NCI-H1436 treated with DMSO at 0.1 percent for 48 hours (cell line): ENCODE measurements around the gene SDC1.

Experiments
- DNase-seq: peaks from one replicate; lab custom pipeline; 2025; lab: John Stamatoyannopoulos, UW

The SDC1 gene

DNA sequence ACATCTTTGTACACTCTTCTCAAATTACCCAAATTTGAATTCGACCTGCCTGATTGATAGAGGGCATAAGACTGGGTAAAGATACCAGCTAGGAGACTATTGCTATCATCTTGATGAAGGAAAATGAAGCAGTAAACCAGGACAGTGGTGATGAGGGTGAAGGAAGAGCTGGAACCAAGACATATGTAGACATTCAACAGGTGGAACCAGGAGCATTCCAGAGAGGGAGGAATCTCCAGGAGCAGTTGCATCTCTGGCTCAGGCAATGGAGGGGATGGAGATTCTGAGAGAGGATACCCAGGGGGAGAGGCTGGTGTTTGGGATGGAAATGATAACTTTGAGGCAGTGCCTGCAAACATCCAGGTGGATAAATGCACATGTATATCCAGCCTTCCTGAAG, 41.6 kb downstream of the SDC1 start:
- DNase-seq = no peak

DNA sequence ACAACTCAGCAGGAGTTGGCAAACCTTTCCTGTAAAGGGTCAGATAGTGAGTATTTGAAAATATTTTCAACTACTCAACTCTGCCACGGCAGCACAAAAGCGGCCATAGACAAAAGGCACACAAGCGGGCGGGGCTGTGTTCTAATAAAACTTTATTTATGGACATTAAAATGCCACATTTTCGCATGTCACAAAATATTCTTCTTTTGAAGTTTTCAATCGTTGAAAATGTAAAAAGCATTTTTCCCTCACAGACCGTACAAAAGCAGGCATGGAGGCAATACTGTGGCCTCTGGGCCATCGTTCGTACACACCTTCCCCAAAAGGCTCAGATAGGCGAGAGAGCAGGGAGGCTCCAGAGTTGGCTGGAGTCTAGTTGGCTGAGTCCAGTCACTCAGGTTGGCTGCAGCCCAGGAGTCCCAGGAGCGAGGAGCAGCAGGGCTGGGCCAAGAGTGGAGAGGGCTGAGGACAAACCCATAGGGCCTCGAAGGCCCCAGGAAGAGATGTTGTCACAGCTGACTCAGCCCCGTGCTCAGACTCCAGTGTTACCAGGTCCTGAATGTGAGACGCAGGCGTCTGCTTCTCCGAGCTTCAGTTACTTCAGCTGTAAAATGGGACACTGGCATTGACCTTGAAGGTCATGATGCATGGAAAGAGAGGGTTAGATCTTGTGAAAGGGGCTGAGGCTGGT, 42.5 kb downstream of the SDC1 start:
- no peak for DNase-seq

DNA sequence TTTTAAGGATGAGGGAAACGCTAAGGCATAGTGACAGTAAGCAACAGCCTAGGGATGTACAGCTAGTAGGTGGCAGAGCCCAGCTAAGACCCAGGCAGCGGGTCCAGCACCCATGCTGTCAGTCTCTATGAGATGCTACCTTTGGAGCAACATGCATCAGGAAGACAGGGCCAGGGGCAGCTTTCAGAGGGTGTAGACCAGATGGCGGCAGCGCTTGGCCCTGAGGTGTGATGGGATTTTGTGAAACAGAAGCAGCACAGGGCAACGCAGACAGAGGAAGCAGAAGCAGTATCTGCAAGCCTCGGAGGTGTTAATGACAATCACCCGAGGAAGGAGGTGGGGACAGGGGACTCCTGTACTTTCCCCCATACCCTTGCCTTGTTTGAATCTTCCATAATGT, 43.2 kb downstream of the SDC1 start:
- DNase-seq = no peak

DNA sequence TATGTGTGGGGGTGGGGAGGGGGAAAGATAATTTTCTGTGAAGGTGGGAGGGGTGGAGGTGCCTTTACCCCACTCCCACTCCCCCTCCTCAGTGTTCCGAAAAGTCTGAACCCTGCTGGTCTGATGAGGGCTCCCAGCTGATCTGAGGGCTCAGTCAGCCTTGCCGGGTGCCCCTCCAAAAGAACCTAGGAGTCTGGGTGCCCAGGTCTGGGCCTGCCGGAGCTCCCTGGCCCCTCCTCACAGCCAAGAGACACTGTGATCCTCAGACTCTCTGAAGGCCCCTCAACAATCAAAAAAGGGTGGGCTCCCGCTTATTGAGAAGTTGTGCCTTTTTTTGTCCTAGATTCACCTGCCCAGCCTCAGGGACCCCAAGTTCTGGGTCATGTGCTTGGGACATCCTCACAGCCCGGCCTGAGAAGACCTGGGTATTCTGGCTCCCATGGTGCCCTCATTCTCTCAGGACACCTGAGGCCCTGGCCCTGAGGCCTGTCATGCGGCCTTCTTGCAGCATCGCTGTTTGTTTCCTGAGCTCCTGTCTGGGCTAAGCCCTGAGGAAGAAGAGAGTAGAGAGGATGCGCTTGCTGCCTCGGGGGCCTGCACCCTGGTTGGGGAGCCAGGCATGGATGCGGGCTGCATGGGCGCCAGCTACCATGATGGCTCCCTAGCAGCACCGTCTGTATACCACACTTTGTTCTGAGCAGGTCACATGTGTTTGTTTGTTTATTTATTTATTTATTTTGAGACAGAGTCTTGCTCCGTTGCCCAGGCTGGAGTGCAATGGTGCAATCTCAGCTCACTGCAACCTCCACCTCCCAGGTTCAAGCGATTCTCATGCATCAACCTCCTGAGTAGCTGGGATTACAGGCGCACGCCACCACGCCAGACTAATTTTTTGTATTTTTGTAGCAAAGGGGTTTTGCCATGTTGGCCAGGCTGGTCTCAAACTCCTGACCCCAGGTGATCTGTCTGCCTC, 44.0 kb downstream of the SDC1 start:
- no peak for DNase-seq

DNA sequence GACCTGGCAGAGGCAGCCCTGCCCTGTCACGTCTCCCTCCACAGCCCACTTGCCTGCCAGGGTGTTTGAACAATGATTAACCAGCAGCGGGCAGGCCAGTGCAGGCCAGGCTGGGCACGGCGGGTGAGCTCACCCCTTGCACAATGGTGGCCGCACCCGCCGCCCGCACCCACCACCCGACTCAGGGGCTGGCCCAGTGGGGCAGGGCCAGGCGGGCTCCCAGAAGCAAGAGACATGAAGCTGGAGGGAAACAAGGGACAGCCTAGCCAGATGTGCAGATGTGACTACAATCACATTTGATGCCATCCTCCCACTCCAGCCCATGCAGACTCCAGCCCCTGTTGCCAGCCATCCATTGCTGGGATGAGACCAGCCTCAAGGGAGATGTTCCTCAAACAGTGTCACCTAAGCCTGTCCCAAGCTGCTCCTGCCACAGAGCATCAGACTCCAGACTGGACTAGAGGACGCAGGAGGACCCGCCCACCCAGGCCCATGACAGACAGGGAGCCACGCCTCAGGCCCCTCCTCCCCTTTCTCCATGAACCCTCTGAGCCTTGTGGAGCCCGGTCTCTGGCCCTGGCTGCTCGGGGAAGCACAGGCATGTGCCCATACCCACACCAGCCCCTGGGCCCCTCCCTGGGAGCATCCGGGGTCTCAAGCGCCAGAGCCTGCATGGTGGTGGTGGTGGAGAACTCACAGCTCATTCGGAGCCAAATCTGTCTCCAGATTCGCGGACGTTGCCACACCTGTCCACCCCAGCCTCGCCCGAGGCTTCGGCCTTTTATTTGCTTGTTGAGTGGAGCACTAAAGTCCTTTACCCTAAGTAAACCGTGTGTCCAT, 45.0 kb downstream of the SDC1 start:
- no peak for DNase-seq

DNA sequence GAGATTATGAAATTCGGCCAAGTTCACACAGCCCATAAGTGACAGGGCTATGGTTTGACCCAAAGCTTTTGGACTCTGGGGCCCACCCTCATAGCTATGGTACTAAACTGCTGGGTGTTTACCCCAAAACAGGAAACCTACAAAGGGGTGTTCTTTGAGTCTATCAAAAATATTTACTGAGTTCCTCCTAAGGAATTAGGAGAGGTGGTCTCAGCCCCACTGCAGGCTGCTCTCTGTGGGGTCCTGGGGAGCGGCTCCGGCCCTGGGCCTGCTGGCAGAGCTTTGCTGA, 45.5 kb downstream of the SDC1 start:
- DNase-seq = no peak

DNA sequence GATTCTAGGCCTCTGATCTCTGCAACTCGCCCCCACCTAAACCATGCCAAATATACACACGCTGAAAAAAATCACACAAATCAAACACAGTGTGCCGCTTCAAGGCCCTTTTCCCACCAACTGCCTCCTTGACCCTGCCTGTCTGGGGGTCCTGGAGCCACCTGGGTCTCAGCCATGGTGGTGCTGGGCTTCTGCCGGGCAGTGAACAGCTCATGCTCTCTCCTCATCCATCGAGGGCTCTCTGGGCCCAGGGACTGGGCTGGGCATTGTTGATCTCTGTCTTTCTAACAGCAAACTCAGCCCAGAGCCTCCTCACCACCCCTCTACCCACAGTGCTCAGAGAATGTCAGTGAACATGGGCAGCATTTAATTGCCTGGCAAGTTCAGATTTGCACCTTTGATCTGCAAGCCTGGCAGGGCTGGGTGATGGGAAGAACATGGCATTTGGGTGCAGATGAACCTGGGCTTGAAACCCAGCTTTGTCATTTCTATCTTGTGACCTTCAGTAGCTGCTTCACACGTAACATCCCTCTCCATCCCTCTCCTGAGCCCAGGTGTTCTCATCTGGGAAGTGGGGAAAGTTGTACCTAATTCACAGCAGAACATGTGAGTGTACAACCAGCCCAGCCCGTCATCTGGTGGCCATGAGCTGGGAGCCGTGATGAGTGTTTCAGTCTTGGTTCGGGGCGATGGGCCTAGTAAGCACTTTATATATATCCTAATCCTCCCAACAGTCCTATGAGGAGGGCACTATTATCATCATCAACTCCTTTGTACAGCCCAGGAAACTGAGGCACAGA, 46.1 kb downstream of the SDC1 start:
- DNase-seq = no peak

DNA sequence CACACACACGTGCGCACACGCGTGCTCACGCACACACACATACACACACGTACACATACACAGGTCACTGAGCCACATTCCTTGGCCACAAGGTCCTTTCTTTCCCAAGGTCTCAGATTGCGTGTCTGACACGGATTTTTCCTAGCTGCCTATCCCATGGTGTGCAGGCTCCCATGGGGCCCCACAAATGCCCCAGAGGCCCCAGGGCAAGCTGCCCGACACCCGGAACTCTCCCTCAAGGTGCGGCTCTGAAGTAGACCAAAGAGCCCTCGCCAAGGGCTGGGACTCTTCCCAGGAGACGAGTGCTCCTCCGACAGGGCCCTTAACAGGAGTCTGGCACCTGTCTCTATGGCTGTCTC, 46.7 kb downstream of the SDC1 start:
- DNase-seq = no peak

DNA sequence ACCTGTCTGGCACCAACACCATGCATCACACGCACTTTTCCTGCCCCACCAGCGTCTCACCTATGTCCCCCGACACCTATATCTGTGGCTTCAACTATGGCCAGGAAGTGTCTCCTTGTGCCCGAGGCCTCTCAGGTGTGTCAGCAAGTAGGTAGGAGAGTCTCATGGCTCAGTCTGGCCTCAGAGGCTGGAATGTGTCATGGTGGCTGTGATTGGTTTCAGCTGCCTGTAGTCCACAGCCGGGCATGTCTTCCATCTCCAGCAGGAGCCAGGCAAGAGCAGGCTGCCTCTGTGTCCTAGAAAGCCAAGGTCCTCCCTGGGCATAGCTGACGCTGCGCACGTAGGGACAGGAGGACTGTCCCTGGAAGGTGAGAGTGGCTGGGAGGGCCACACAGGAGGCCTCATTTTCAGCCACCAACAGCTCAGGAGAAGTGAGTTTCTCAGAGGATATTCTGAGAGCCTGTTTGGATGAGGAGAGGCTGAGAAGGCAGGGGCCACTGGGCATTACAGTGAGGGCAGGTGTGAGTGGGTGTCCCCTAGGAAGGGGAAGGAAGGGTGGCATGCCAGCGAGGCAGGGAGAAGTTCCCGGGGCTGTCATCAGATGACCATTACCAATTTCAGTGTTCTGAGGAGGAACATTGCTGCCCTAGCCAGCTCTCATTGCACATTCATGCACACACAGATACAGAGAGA, 47.2 kb downstream of the SDC1 start:
- no peak for DNase-seq

DNA sequence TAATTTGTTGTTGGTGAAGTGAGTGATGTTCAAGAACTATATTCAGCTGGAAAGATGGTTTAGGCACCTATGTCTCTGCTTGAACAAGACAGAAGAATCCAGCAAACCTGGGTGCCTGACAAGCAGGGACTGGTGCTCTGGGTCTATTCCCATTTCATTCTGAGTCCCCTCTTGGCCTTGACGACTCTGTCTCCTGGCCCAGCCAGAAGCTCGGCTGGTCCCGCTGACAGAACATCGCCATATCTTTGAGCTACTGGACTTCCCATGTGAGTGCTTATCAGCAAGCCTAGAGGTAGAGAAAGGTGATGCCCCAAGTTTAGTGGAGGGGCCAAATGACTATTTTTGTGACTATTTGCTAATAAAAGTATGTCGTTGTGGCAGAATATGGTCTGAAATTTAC, 48.2 kb downstream of the SDC1 start:
- DNase-seq = no peak

DNA sequence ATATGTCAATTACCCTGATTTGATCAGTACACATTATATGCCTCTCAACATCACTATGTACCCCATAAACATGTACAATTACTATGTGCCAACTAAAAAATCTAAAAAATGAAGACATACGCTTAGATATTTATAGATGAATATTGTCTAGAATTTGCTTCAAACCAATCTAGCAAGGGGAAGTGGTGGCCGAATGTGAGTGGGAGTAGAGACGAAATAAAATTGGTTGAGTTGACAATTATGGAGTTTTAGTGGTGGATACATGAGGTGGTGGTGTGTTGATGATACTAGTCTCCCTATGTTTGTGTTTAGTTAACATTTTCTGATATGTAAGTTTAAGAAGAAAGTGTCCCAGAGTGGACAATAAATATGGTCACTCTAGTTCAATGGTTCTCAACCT, 49.0 kb downstream of the SDC1 start:
- no peak for DNase-seq

DNA sequence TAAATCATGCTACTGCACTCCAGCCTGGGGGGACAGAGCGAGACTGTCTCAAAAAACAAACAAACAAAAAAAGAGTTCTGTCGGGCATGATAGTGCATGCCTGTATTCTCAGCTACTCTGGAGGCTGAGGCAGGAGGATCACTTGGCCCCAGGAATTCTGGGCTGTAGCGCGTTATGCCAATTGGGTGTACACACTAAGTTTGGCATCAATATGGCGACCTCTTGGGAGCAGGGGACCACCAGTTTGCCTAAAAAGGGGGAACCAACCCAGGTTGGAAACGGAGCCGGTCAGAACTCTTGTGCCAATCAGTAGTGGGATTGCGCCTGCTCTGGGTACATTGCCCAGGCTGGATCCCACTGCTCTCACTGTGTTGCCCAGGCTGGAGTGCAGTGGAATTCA, 49.7 kb downstream of the SDC1 start:
- DNase-seq = no peak

DNA sequence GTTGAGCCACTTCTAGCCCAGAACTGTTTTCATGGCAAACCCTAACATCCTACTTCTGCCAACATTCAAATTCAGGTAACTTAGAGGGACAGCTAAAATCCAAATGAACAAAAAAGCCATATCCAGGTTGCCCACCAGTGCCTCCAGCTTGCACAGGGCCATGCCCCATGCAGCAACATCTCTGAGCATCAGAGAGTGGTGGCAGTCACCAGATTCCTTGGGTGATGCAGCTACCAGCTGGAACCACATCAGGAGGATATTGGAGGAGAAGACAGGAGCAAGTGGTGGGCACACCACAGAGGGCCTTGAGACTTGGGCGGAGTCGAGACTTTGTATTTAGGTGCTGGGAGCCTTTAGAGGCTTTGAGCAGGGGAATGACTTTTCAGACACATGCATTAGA, 50.5 kb downstream of the SDC1 start:
- no peak for DNase-seq

DNA sequence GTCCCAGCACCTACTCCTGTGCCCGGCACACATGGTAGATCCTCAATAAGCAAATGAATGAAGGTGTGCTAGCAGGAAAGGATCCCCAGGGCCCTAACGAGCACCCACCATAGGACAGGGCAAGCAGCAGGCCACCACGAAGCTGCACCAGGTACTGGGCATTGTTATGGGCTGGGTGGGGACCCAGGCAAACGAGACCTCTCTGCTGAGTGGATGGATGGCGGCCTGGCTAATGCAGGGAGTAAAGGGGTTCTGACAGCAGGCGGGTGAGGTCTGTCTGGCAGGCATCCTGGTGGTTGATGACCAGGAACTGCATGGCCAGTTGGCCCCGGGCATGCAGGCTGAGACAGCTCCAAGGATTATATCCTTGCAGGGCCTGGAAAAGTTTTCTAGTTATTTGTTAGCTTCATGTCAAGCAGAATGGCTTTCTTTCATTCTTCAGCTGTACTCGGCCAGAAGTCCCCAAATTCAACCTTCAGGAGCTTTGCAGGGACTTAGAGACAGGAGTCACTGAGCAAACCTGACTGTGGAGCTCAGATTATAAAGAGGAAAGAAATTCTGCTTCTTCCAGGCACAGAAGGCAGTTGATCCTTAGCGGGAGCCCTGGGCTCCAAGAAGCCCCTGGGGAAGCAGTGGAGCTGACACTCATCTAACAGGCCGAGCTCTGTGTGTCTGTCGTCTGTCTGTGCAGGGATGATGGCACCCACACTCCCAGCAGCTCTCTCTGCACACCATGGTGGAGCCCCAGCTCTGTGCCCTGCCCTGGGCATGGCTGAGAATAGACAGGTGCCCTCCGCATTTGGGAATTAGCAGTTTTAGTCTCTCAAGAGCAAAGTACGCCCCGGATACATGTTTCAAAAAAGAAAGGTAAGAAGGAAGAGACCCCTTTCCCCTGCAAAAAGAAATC, 51.2 kb downstream of the SDC1 start:
- no peak for DNase-seq

DNA sequence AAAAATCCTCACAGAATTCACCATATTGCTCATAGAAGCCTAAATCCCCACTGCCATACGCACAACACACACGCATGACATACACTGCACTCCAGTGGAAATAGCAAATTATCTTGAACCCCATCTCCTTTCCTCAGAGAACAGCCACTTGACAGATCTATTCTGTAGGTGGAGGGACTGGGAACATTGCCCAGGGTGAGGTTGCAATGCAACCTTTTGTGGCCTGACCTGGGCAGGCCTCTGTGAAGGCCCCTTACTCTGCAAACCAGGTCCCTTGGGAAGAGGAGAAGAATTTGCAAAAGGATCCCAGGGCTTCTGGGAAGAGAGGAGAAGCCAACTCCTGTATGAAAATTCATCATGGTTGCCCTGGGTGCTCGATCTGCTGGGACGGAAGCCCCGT, 51.9 kb downstream of the SDC1 start:
- DNase-seq = no peak

DNA sequence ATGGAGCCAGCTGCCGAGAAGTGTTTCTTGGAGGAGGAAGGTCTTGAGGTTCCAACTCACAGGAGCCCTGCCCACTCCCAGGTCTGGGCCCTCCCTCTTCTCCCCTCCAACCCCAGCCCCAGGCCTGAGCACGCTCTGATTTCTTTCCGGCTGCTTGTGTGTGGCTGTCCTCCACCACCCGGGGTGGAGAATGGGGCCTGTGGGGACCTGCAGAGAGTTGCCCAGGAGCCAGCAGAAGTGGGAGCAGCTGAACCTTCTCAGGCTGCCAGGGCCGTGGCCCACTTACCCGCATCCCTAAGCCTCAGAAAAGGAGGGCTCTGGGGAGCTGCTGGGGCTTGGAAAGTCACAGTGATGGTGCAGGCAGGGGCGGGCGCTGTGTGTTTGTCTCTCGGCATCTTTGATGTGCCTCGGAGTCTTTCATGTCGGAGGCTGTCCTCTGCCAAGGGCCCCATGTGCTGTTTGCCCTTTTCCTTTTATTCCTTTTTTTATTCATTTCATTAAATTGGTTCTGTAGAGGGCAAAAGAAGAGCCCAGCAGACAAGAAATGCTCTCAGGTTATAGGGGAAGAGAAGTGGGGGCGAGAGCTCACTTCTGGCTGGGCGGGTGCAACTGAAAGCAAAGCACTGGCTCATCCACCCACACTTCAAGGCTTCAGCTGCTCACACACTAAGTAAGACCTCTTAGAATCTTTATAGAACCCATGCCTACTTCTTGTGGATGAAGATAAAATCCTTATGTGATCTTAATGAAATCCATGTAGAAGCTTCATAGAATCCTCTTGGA, 52.5 kb downstream of the SDC1 start:
- DNase-seq = no peak

DNA sequence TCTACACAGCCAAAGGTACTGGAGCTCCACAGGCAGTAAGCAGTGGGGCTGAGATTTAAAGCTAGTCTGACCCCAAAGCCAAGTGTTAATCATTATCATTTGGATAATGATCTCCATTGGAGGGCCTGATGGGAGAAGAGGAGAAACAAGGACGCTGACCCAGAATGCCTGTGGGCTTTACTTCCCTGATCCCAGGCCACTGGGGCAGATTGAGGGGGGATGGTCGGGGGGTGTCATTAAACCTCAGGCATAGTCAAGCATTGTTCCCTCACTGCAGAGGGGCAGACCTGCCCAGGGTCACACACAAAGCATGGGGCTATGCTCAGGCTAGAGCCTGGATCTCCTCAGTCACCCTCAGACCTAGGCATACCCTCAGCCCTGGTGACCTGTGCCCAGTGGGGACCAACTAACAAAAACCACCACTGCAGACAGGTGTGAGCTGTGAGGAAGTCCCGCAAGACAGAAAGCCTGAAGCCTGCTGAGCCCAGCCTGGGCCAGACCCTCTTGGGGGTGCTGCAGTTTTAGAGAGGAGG, 53.4 kb downstream of the SDC1 start:
- no peak for DNase-seq

DNA sequence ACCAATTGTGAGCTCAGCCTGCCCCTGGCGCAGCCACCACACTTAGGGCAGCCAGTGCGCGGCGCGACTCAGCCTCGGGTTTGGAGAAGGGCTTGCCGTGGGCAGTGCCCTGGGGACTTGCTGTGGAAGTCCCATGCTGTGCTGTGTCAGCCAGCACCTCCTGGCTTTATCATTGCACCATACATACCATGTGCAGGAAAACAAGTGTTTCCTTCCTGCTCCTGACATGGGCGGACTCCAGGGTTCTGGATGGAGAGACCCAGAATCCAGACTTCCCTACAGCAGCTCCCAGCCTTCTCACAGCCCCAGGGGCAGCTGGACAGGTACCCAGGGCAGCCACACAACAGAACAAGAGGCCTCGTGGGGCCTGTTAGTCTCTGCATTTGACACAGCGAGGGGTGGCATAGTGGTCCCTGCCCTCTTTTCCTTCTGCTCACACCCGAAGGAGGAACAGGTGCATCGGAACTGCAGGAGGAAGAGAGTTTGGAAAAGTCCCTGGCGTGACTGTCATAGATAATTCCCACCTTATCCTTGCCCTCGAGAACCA, 54.2 kb downstream of the SDC1 start:
- DNase-seq = no peak
